Nephron progenitor cell (in vitro differentiated cells): Measurements from ENCODE around the gene BMP8A.
"Not testable (repeated sequence)": the region's sequence is repeated elsewhere in the genome, so short reads cannot be mapped to it uniquely, and the experiment has no call there.

Source experiments
- DNase-seq: peaks from one replicate; pipeline ENCODE4 v3.0.0; 2021
- H3K27ac Mint-ChIP-seq: 2 replicates; pipeline ENCODE4 v1.8.0; 2021; ENCODE audit warnings: mild to moderate bottlenecking, moderate library complexity, mixed read lengths
- H3K27me3 Mint-ChIP-seq: 2 replicates; pipeline ENCODE4 v1.8.0; 2021; ENCODE audit warnings: mild to moderate bottlenecking, low read depth, mixed read lengths; ENCODE audit not compliant: poor library complexity
- H3K36me3 Mint-ChIP-seq: 2 replicates; pipeline ENCODE4 v1.8.0; 2021; ENCODE audit warnings: low read depth, mixed read lengths
- H3K4me1 Mint-ChIP-seq: 2 replicates; pipeline ENCODE4 v1.8.0; 2021; ENCODE audit warnings: mixed read lengths
- H3K4me3 Mint-ChIP-seq: 2 replicates; pipeline ENCODE4 v1.8.0; 2021; ENCODE audit warnings: mild to moderate bottlenecking, moderate library complexity, mixed read lengths
- H3K9me3 Mint-ChIP-seq: 2 replicates; pipeline ENCODE4 v1.8.0; 2021; ENCODE audit warnings: mild to moderate bottlenecking, moderate library complexity, mixed read lengths
- TF ChIP-seq, protein P1 (sequence below): fragments of 200-600 bp; sonication (generic); IDR thresholded peaks from 2 replicates; pipeline ENCODE4 v1.5.0; 2021; ENCODE audit warnings: antibody characterized with exemption

The BMP8A gene

DNA sequence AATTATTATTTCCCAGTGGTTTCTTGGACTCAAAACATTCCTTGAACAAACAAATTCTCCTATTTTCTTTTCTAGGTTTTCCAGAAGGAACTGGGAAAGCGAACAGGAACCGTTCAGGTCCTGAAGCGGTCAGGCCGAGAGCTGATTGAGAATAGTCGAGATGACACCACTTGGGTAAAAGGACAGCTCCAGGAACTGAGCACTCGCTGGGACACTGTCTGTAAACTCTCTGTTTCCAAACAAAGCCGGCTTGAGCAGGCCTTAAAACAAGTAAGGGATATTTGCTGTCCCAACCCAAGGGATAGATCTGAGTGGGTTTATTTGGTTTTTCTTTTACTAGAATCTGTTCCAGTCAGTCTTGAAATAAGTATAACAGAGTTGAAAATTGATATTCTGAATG lies 39.4 kb upstream of the BMP8A start:
- Mint-ChIP-seq H3K27ac (no peak overlapping the region), H3K4me1 (no peaks in the 10 kb centered on the region), H3K36me3 (peaks cover 83% of the 10 kb centered on the region), H3K9me3 (no peaks in the 10 kb centered on the region), H3K4me3 (no peak overlapping the region), H3K27me3 (peaks cover 3% of the 10 kb centered on the region)
- no peak for DNase-seq
- TF ChIP-seq, protein P1, sequence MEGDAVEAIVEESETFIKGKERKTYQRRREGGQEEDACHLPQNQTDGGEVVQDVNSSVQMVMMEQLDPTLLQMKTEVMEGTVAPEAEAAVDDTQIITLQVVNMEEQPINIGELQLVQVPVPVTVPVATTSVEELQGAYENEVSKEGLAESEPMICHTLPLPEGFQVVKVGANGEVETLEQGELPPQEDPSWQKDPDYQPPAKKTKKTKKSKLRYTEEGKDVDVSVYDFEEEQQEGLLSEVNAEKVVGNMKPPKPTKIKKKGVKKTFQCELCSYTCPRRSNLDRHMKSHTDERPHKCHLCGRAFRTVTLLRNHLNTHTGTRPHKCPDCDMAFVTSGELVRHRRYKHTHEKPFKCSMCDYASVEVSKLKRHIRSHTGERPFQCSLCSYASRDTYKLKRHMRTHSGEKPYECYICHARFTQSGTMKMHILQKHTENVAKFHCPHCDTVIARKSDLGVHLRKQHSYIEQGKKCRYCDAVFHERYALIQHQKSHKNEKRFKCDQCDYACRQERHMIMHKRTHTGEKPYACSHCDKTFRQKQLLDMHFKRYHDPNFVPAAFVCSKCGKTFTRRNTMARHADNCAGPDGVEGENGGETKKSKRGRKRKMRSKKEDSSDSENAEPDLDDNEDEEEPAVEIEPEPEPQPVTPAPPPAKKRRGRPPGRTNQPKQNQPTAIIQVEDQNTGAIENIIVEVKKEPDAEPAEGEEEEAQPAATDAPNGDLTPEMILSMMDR: no peak

DNA sequence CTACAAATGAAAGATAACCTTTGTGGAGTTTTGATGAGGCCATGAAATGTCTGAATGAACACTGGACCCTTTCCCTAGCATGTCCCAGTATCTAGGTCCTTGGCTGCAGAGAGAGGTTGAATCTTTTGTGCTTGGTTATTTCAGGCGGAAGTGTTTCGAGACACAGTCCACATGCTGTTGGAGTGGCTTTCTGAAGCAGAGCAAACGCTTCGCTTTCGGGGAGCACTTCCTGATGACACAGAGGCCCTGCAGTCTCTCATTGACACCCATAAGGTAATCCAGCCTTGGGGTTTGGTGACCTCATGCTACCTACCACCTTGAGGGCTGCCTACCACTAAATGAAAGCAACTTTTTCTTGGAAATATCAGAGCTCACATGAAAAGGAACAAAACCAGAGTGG lies 38.9 kb upstream of the BMP8A start:
- TF ChIP-seq, protein P1: no peak
- Mint-ChIP-seq H3K9me3 (no peaks in the 10 kb centered on the region), H3K4me1 (no peaks in the 10 kb centered on the region), H3K27ac (no peak overlapping the region), H3K27me3 (peaks cover 3% of the 10 kb centered on the region), H3K4me3 (no peak overlapping the region), H3K36me3 (peaks cover 83% of the 10 kb centered on the region)
- DNase-seq: no peak

GRCh38 chr1:39453603-39454002 lies 37.8 kb upstream of the BMP8A start:
- H3K9me3 Mint-ChIP-seq: no peaks in the 10 kb centered on the region
- DNase-seq: no peak
- H3K4me3 Mint-ChIP-seq: no peak overlapping the region
- H3K36me3 Mint-ChIP-seq: peaks cover 83% of the 10 kb centered on the region
- H3K27me3 Mint-ChIP-seq: peaks cover 3% of the 10 kb centered on the region
- no peak overlapping the region for H3K27ac Mint-ChIP-seq
- TF ChIP-seq, protein P1: no peak
- no peaks in the 10 kb centered on the region for H3K4me1 Mint-ChIP-seq

DNA sequence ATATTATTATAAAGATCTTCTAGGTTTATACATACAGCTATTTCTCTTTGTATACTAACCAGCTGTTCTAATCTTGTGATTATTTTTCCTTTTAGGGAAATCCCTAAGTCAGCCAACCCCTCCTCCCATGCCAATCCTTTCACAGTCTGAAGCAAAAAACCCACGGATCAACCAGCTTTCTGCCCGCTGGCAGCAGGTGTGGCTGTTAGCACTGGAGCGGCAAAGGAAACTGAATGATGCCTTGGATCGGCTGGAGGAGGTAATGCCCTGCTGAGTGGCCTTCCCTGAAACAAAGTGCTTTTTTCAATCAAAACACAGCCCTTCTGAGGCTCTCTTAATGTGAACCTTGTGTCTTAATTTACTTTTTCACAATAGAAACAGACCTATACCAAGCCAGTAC lies 32.4 kb upstream of the BMP8A start:
- H3K27ac Mint-ChIP-seq: no peak overlapping the region
- H3K36me3 Mint-ChIP-seq: peaks cover 87% of the 10 kb centered on the region
- H3K9me3 Mint-ChIP-seq: no peaks in the 10 kb centered on the region

DNA sequence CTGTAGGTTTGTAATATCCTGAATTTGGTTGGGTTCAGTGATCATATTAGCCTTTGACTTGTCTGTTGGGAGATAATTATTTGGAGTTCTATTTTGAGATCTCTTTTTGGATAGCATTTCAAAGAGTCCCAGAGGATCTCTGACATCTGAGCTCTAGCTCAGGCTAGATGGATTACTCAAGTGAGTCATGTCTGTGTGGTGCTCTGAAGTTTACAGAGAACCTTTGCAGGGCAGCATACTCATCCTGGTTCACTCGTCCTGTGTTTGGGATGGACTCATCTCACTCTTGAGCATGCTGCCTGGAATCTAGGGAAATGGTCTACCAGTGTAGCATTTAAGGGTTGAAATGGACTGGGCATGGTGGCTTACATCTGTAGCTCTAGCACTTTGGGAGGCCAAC lies 29.4 kb upstream of the BMP8A start:
- TF ChIP-seq, protein P1: no peak
- DNase-seq: no peak
- Mint-ChIP-seq H3K27ac (peak overlapping the region; percentile 60), H3K27me3 (no peaks in the 10 kb centered on the region), H3K36me3 (peaks cover 84% of the 10 kb centered on the region), H3K9me3 (no peaks in the 10 kb centered on the region), H3K4me1 (no peaks in the 10 kb centered on the region), H3K4me3 (no peak overlapping the region)

More for the DNA sequence above, 32.4 kb upstream of the BMP8A start:
- no peak for DNase-seq
- TF ChIP-seq, protein P1: no peak
- no peaks in the 10 kb centered on the region for H3K27me3 Mint-ChIP-seq
- H3K4me1 Mint-ChIP-seq: no peaks in the 10 kb centered on the region
- H3K4me3 Mint-ChIP-seq: no peak overlapping the region

DNA sequence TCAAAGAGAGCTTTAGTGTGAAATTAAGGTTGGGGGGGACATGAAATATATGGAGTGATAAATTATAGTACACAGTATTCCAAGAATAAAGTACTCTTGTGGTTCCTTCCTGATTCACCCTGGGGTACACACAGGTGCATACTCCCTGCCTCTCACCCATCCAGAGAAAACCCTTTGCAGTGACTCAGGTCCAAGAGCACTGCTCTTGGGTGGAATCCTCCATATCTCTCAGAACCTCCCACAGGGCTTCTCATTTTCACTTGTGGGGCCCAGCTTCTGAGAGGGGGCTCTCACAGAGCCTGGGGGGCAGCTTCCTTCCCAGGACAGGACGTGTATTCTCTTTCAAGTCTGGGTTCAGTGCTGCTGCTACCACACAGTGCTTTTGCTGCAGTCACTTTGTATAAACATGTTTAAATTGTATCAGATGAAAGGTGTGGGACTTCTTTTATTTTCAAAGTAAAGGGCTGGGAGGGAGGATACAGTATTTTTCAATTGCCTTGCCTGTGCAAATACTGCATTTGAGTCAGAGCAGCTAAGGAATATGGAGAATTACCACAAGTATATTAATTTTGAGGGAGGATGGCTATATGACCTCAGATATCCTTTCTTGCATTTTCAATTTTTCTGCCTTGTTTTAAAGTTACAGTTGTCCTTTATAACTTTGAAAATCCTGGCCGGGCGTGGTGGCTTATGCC lies 24.9 kb upstream of the BMP8A start:
- TF ChIP-seq, protein P1: no peak
- Mint-ChIP-seq H3K4me1 (no peaks in the 10 kb centered on the region), H3K4me3 (no peak overlapping the region), H3K36me3 (peaks cover 69% of the 10 kb centered on the region), H3K27ac (peak overlapping the region; percentile 75), H3K27me3 (no peaks in the 10 kb centered on the region), H3K9me3 (no peaks in the 10 kb centered on the region)
- DNase-seq: no peak

GRCh38 chr1:39467108-39467720 lies 24.2 kb upstream of the BMP8A start:
- H3K36me3 Mint-ChIP-seq: peaks cover 68% of the 10 kb centered on the region
- DNase-seq, H3K9me3 Mint-ChIP-seq, H3K27ac Mint-ChIP-seq, H3K4me1 Mint-ChIP-seq, H3K27me3 Mint-ChIP-seq, H3K4me3 Mint-ChIP-seq: not testable (repeated sequence)
